K562 (cell line): ENCODE measurements around the gene LITAF. TPM values are rescaled to one million over a fixed set of nuclear protein-coding genes. Genes with fewer than 3 reads are reported as not detected.

ENCODE experiments used
- ATAC-seq: fragments of 200-7000 bp; cut with Tn5 transposase; 3 replicates; pipeline ENCODE4 v1.9.1; 2020; ENCODE audit warnings: moderate library complexity
- BruUV-seq: library from RNA; stranded (reverse); fragments of 400-500 nt; replicated peaks from 2 replicates; lab custom pipeline; 2021; lab: Mats Ljungman, UMichigan
- CTCF ChIA-PET: fragments of 300-600 bp; formaldehyde crosslinking; extraction: SDS; loops from one replicate; lab custom pipeline; 2021; ENCODE audit warnings: low intra/inter-chr PET ratio; lab: Yijun Ruan, JAX
- POLR2A ChIA-PET: fragments of 300-600, 350-650 bp; sonication (Branson Sonifier 250); formaldehyde crosslinking; extraction: SDS; loops from one replicate; lab custom pipeline; 2021; ENCODE audit warnings: antibody characterized with exemption, inconsistent platforms; lab: Yijun Ruan, JAX
- DNase-seq, 4 experiments: peaks; one replicate each; pipeline versions ENCODE4 v3.0.0 to v3.0.0-alpha.2; 2011 to 2018; ENCODE audit warnings: low spot score in 3 of 4, mixed read lengths in 3 of 4; ENCODE audit errors: extremely low read depth in 1 of 4
- FAIRE-seq: peaks from 2 replicates; lab custom pipeline; 2011; peaks lifted over from hg19 to GRCh38; lab: Jason Lieb, UNC
- H2AFZ ChIP-seq: 2 replicates; pipeline ENCODE4 v1.6.0; 2011; ENCODE audit warnings: low read depth, low read length, control low read depth, inconsistent platforms
- H3K27ac ChIP-seq: fragments of 200-600 bp; 3 replicates; pipeline ENCODE4 v1.8.0; 2011; ENCODE audit warnings: low read depth, mild to moderate bottlenecking, control low read depth, inconsistent platforms, low read length, moderate library complexity, mixed read lengths; ENCODE audit errors: extremely low read depth
- H3K27me3 ChIP-seq, 2 experiments: fragments of 300-600 bp in 1 of 2; 2 replicates in 1 of 2; 3 replicates in 1 of 2; pipeline versions ENCODE4 v1.6.0 to v1.8.0; 2011; ENCODE audit warnings: inconsistent platforms in 2 of 2, low read length in 2 of 2, mild to moderate bottlenecking in 1 of 2, mixed read lengths in 1 of 2, moderate library complexity in 1 of 2; ENCODE audit not compliant: control insufficient read depth in 2 of 2, insufficient read depth in 2 of 2
- H3K36me3 ChIP-seq: fragments of 300-600 bp; 3 replicates; pipeline ENCODE4 v1.8.0; 2011; ENCODE audit warnings: mild to moderate bottlenecking, low read length, inconsistent platforms; ENCODE audit not compliant: control insufficient read depth, insufficient read depth
- H3K4me1 ChIP-seq, 2 experiments: fragments of 200-600 bp in 1 of 2; replicated peaks in 1 of 2; 2 replicates in 1 of 2; 3 replicates in 1 of 2; pipeline versions ENCODE4 v1.5.1 to v1.8.0; 2011; ENCODE audit warnings: inconsistent platforms in 2 of 2, low read length in 2 of 2, mild to moderate bottlenecking in 1 of 2, mixed read lengths in 1 of 2, moderate library complexity in 1 of 2; ENCODE audit not compliant: control insufficient read depth in 2 of 2, insufficient read depth in 2 of 2
- H3K4me2 ChIP-seq: 2 replicates; pipeline ENCODE4 v1.6.1; 2011; ENCODE audit warnings: low read length, control low read depth, inconsistent platforms, mixed read lengths; ENCODE audit not compliant: insufficient read depth
- H3K4me3 ChIP-seq: fragments of 200-600 bp; sonication (generic), shearing (Covaris generic); 2 replicates; pipeline ENCODE4 v1.5.1; 2016; ENCODE audit warnings: control low read depth, inconsistent platforms
- H3K79me2 ChIP-seq: fragments of 200-600 bp; 3 replicates; pipeline ENCODE4 v1.8.0; 2011; ENCODE audit warnings: low read length, inconsistent platforms; ENCODE audit not compliant: control insufficient read depth, insufficient read depth
- H3K9ac ChIP-seq, 2 experiments: 2 replicates each; pipeline versions ENCODE4 v1.6.0 to v1.6.1; 2011; ENCODE audit warnings: low read depth in 2 of 2, low read length in 2 of 2, control low read depth in 1 of 2, inconsistent platforms in 1 of 2, mild to moderate bottlenecking in 1 of 2, mixed read lengths in 1 of 2; ENCODE audit not compliant: insufficient read depth in 1 of 2
- H3K9me1 ChIP-seq: one replicate; pipeline ENCODE4 v1.6.0; 2011; ENCODE audit warnings: inconsistent platforms, mild to moderate bottlenecking, low read length, moderate library complexity; ENCODE audit not compliant: control insufficient read depth, insufficient read depth
- H3K9me3 ChIP-seq: replicated peaks from 2 replicates; pipeline ENCODE4 v1.5.1; 2011; ENCODE audit warnings: low read depth, low read length, inconsistent platforms; ENCODE audit not compliant: control insufficient read depth, insufficient read depth
- H4K20me1 ChIP-seq: replicated peaks from 2 replicates; pipeline ENCODE4 v1.6.1; 2011; ENCODE audit warnings: low read length, inconsistent platforms, mixed read lengths; ENCODE audit not compliant: control insufficient read depth, insufficient read depth
- CCNT2 ChIP-seq: IDR thresholded peaks from 2 replicates; pipeline ENCODE4 v1.6.1; 2011; ENCODE audit warnings: borderline replicate concordance, low read depth, mild to moderate bottlenecking, moderate library complexity, mixed read lengths, low read length; ENCODE audit not compliant: insufficient read length; ENCODE audit errors: extremely low read depth
- MAFF ChIP-seq: IDR thresholded peaks from 2 replicates; pipeline ENCODE4 v1.6.1; 2012; ENCODE audit warnings: low read length, improper control_type of control experiment
- MCM5 ChIP-seq: fragments of 450-650 bp; IDR thresholded peaks from 2 replicates; pipeline ENCODE4 v1.6.1; 2016; ENCODE audit warnings: low read depth
- RBFOX2 ChIP-seq: fragments of 200-400 bp; formaldehyde crosslinking; IDR thresholded peaks from 2 replicates; pipeline ENCODE4 v1.6.1; 2017; ENCODE audit warnings: low read depth, mild to moderate bottlenecking, low read length, moderate library complexity
- RCOR1 ChIP-seq, 2 experiments: IDR thresholded peaks; 2 replicates each; pipeline ENCODE4 v1.6.1; 2012; ENCODE audit warnings: low read depth in 2 of 2, low read length in 2 of 2, borderline replicate concordance in 1 of 2, improper control_type of control experiment in 1 of 2
- SREBF2 ChIP-seq: sonication (generic); formaldehyde crosslinking; IDR thresholded peaks from 2 replicates; pipeline ENCODE4 v1.4.0; 2020; ENCODE audit warnings: mild to moderate bottlenecking, missing genetic modification reagents
- XRCC3 ChIP-seq: fragments of 450-650 bp; IDR thresholded peaks from 2 replicates; pipeline ENCODE4 v1.6.1; 2017; ENCODE audit warnings: mild to moderate bottlenecking, moderate library complexity
- ZC3H11A ChIP-seq: IDR thresholded peaks from 2 replicates; pipeline ENCODE4 v1.6.1; 2012; ENCODE audit warnings: low read depth, low read length, improper control_type of control experiment
- WGBS: fragments of 100-300 bp; shearing (Covaris generic); methylation state at CpG from one replicate; pipeline ENCODE4 v1.1.6; 2016; ENCODE audit warnings: low coverage, mixed read lengths; ENCODE audit not compliant: insufficient coverage; ENCODE audit errors: missing lambda C conversion rate; 5-methylcytosine and 5-hydroxymethylcytosine counted together
- in situ Hi-C: fragments of 300-500 bp; cut with MboI; formaldehyde crosslinking; loops from 4 replicates; pipeline ENCODE4 v1.15.0; 2018; ENCODE audit warnings: inconsistent platforms, mixed read lengths
- intact Hi-C: fragments of 100-400 bp; cut with micrococcal nuclease; formaldehyde crosslinking; loops from 2 replicates; pipeline ENCODE4 v1.14.2; 2022
- polyA plus RNA-seq, 8 experiments: library from polyadenylated mRNA; depleted of rRNA in 4 of 8; stranded (reverse) in 5 of 8; unstranded in 3 of 8; fragments of >200 nt; fragmentation: Nextera tagmentation in 2 of 8; fragmentation: Illumina TruSeq in 1 of 8; extraction: Ambion mirVana in 2 of 8; extraction: Trizol in 1 of 8; gene quantifications; 2 replicates each; pipeline versions ENCODE4 v1.2.1 to v1.2.3, GENCODE V29; 2011 to 2014; ENCODE audit warnings: inconsistent platforms in 1 of 8, missing spikeins in 1 of 8
- total RNA-seq, 7 experiments: library from RNA; depleted of rRNA in 6 of 7; stranded (reverse); fragments of >200 nt in 6 of 7; fragmentation: Illumina TruSeq in 2 of 7; extraction: Trizol in 2 of 7; gene quantifications; 2 replicates each; pipeline versions ENCODE4 v1.2.1 to v1.2.3, GENCODE V29; 2011 to 2021; ENCODE audit warnings: low replicate concordance in 1 of 7
- TF ChIP-seq, protein P1 (sequence below), 2 experiments: fragments of 450-650 bp; IDR thresholded peaks; 2 replicates each; pipeline ENCODE4 v1.6.1; 2018; ENCODE audit warnings: mild to moderate bottlenecking in 2 of 2, low read depth in 1 of 2; ENCODE audit not compliant: partially characterized antibody in 2 of 2
- TF ChIP-seq, protein P2 (sequence below): sonication (generic); formaldehyde crosslinking; IDR thresholded peaks from 2 replicates; pipeline ENCODE4 v1.8.1; 2023; ENCODE audit warnings: mild to moderate bottlenecking, missing genetic modification reagents

LITAF gene
- total and polyA plus RNA-seq, 9 of the 15 experiments (the other 6 are each of a cell fraction or from before 2014, with no cell fraction given), result 4.1 to 17.8 (median 11.9) TPM

DNA sequence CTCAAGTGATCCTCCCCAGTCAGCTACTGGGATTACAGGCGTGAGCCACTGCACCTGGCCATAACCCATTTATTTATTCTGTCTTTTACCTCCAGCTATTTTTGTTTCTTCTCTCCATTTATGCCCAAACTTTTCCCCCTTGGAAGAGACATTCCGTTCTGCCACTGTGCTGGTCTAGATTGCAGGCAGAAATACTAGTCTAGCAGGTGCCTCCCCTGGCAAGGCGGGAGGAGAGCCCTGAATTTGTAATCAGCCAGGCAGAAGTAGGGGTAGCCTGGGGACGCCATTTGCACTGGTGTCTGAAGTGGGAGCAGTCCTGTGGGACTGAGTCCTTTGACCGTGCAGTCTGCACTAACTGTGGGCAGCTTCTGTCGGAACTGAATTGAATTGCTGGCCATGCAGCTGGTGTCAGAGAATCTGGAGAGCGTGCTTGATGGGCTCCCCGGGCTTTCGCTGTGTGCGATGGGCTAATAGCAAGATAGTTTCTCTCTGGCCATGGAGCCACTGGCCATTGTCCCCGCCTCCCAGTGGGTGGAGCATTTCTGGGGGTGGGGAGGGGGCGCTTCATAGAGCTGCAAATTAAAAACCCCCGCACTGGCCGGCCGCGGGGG is 31.5 kb upstream of the LITAF start:
- Histone ChIP-seq H4K20me1 (no peaks in the 10 kb centered on the region), H3K27ac (no peak overlapping the region), H3K4me2 (no peak overlapping the region), H3K27me3 (no peaks in the 10 kb centered on the region), H2AFZ (peak overlapping the region; percentile 28; the same call in 1 of the 2 replicates), H3K9me1 (no peaks in the 10 kb centered on the region), H3K79me2 (no peaks in the 10 kb centered on the region), H3K36me3 (no peaks in the 10 kb centered on the region), H3K4me3 (no peak overlapping the region)
- 61% methylated on average over 16 of the region's 16 CpGs for WGBS
- POLR2A ChIA-PET, result no interaction called here
- BruUV-seq, result no TSS peak
- TF ChIP-seq, protein P1, sequence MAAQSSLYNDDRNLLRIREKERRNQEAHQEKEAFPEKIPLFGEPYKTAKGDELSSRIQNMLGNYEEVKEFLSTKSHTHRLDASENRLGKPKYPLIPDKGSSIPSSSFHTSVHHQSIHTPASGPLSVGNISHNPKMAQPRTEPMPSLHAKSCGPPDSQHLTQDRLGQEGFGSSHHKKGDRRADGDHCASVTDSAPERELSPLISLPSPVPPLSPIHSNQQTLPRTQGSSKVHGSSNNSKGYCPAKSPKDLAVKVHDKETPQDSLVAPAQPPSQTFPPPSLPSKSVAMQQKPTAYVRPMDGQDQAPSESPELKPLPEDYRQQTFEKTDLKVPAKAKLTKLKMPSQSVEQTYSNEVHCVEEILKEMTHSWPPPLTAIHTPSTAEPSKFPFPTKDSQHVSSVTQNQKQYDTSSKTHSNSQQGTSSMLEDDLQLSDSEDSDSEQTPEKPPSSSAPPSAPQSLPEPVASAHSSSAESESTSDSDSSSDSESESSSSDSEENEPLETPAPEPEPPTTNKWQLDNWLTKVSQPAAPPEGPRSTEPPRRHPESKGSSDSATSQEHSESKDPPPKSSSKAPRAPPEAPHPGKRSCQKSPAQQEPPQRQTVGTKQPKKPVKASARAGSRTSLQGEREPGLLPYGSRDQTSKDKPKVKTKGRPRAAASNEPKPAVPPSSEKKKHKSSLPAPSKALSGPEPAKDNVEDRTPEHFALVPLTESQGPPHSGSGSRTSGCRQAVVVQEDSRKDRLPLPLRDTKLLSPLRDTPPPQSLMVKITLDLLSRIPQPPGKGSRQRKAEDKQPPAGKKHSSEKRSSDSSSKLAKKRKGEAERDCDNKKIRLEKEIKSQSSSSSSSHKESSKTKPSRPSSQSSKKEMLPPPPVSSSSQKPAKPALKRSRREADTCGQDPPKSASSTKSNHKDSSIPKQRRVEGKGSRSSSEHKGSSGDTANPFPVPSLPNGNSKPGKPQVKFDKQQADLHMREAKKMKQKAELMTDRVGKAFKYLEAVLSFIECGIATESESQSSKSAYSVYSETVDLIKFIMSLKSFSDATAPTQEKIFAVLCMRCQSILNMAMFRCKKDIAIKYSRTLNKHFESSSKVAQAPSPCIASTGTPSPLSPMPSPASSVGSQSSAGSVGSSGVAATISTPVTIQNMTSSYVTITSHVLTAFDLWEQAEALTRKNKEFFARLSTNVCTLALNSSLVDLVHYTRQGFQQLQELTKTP (IDR thresholded peaks at IDR 0.05; ENCODE audit: low read depth in 1 of 2, partially characterized antibody in 2 of 2), result no peak
- TF ChIP-seq RBFOX2 (no peak), ZC3H11A (no peak), SREBF2 (no peak), XRCC3 (no peak), MAFF (no peak), RCOR1 (IDR thresholded peaks at IDR 0.05; ENCODE audit: borderline replicate concordance in 1 of 2, low read depth in 2 of 2, low read length in 2 of 2) (no peak), MCM5 (no peak), CCNT2 (no peak)
- TF ChIP-seq, protein P2, sequence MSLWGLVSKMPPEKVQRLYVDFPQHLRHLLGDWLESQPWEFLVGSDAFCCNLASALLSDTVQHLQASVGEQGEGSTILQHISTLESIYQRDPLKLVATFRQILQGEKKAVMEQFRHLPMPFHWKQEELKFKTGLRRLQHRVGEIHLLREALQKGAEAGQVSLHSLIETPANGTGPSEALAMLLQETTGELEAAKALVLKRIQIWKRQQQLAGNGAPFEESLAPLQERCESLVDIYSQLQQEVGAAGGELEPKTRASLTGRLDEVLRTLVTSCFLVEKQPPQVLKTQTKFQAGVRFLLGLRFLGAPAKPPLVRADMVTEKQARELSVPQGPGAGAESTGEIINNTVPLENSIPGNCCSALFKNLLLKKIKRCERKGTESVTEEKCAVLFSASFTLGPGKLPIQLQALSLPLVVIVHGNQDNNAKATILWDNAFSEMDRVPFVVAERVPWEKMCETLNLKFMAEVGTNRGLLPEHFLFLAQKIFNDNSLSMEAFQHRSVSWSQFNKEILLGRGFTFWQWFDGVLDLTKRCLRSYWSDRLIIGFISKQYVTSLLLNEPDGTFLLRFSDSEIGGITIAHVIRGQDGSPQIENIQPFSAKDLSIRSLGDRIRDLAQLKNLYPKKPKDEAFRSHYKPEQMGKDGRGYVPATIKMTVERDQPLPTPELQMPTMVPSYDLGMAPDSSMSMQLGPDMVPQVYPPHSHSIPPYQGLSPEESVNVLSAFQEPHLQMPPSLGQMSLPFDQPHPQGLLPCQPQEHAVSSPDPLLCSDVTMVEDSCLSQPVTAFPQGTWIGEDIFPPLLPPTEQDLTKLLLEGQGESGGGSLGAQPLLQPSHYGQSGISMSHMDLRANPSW (CRISPR knock-in tag), result no peak
- TF ChIP-seq, all 486 proteins: peak for 0
- no peak for FAIRE-seq
- in situ Hi-C loops, result no loop called here
- Histone ChIP-seq H3K4me1 (peaks cover 21% of the 10 kb centered on the region in 2 experiments), H3K9me3 (no peaks in the 10 kb centered on the region; the same call in 1 of the 2 replicates), H3K9ac (no peak overlapping the region)
- DNase-seq, result no peak
- intact Hi-C loops, result no loop called here
- no peak for ATAC-seq
- CTCF ChIA-PET, result no interaction called here
